Activated naive CD8-positive, alpha-beta T cell treated with anti-CD3 and anti-CD28 coated beads, Interleukin-2, amount 50 U/mL, for 24 hours (primary cell): ENCODE data around the gene COL6A3.
"Not testable (repeated sequence)": the region's sequence is repeated elsewhere in the genome, so short reads cannot be mapped to it uniquely, and the experiment has no call there.

Source experiments
- ATAC-seq: fragments of 150-1000 bp; cut with Tn5 transposase; one replicate; pipeline ENCODE4 v1.10.0; 2021
- DNase-seq: peaks from one replicate; pipeline ENCODE4 v3.0.0; 2021
- H3K27ac Mint-ChIP-seq: one replicate; pipeline ENCODE4 v1.8.0; 2021; ENCODE audit warnings: mild to moderate bottlenecking, mixed read lengths
- H3K27me3 Mint-ChIP-seq: one replicate; pipeline ENCODE4 v1.8.0; 2021; ENCODE audit warnings: mixed read lengths
- H3K36me3 Mint-ChIP-seq: one replicate; pipeline ENCODE4 v1.8.0; 2021; ENCODE audit warnings: low read depth, mixed read lengths
- H3K4me1 Mint-ChIP-seq: one replicate; pipeline ENCODE4 v1.8.0; 2021; ENCODE audit warnings: mixed read lengths
- H3K4me3 Mint-ChIP-seq: one replicate; pipeline ENCODE4 v1.8.0; 2021; ENCODE audit warnings: mild to moderate bottlenecking, moderate library complexity, mixed read lengths
- H3K9me3 Mint-ChIP-seq: one replicate; pipeline ENCODE4 v1.8.0; 2021; ENCODE audit warnings: mixed read lengths

COL6A3 gene

DNA sequence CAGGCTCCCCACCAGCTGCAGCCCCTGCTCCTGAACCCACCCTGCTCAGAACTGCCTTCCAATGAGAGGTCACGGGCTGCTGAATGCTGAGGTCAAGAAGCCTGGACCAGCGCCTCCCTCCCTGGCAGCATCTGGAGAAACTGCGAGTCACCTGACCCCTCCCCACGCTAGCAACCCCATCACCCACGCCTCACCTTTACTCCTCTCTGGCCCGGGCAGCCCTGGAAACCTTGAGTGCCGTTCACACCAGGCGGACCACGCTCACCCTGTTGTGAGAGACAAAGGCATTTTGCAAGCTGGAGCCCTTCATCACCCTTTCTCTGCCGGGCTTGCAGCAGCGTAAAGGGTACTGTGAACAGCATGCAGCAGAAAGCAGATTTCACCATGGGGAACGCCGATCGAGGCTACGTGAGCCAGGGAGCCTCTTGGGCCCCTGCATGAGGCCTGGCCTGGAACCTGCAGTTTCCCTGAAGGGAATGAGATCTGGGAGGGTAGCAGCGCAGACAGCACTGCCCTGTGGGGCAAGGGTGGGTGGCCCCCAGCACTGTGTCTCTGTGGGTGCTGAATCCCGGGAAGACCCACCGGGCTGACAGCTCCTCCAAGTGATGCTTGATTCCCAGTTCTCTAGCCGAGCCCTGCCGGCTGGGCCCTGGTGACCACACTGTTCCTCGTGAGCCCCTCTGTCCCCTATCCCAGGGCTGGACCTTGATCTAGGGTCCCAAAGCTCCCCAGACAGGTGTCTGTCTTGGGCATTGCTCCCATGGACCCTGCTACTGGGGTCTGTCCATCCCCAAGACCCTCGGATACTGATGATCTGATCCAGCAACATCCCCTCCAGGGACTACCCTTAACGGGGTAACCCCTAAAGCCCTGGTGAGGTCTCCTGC lies 53.8 kb downstream of the COL6A3 start:
- DNase-seq = no peak
- ATAC-seq = no peak

GRCh38 chr2:237359518-237359840 lies 54.5 kb downstream of the COL6A3 start:
- no peak for ATAC-seq

More for the DNA sequence above, 53.8 kb downstream of the COL6A3 start:
- no peaks in the 10 kb centered on the region for H3K4me1 Mint-ChIP-seq
- peaks cover 2% of the 10 kb centered on the region for H3K36me3 Mint-ChIP-seq
- no peak overlapping the region for H3K27ac Mint-ChIP-seq
- H3K4me3 Mint-ChIP-seq = no peak overlapping the region
- no peaks in the 10 kb centered on the region for H3K27me3 Mint-ChIP-seq
- H3K9me3 Mint-ChIP-seq = no peaks in the 10 kb centered on the region

DNA sequence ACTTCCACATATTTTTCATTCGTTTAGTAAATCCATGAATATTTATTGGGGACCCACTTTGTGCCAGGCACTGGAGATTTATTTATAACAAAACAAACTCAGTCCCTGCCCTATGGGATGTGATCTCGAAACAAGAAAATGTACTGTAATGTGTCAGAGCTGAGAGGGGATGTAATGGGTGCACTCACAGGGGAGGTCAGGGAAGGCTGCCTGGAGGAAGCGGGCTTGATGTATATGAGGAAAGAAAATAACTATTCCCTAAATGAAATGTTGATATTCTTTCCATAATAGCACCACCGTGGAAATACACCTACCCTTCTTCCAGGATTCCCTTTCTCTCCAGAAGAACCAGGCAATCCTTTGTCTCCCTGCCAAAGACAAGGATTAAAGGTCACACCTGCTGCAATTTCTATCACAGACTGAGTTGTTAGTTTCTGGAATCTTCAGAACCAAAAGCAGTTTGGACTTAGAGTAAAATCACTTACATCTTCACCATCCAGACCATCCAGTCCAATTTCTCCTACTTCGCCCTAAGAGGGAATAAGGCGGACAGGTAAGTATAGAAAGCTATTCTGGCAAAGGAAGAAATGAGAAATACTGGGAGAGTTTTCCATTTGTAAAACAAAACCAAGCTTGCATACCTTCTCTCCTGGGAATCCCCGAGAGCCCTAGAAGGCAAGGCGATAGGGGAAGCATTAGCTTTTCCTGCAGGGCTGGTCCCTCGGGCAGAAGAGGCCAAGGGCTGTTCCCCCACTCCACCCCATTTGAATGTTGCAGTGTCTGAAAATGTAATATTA lies 55.0 kb downstream of the COL6A3 start:
- no peak overlapping the region for H3K27ac Mint-ChIP-seq
- no peaks in the 10 kb centered on the region for H3K9me3 Mint-ChIP-seq
- H3K4me1 Mint-ChIP-seq = no peaks in the 10 kb centered on the region
- ATAC-seq = no peak
- peaks cover 2% of the 10 kb centered on the region for H3K36me3 Mint-ChIP-seq
- H3K27me3 Mint-ChIP-seq = no peaks in the 10 kb centered on the region
- H3K4me3 Mint-ChIP-seq = no peak overlapping the region
- no peak for DNase-seq

More at GRCh38 chr2:237359518-237359840, 54.5 kb downstream of the COL6A3 start:
- no peaks in the 10 kb centered on the region for H3K4me1 Mint-ChIP-seq
- DNase-seq = no peak
- no peak overlapping the region for H3K4me3 Mint-ChIP-seq
- H3K27ac Mint-ChIP-seq = no peak overlapping the region
- H3K9me3 Mint-ChIP-seq = no peaks in the 10 kb centered on the region
- no peaks in the 10 kb centered on the region for H3K27me3 Mint-ChIP-seq
- peaks cover 2% of the 10 kb centered on the region for H3K36me3 Mint-ChIP-seq

GRCh38 chr2:237355701-237356100 lies 58.3 kb downstream of the COL6A3 start:
- ATAC-seq (no peak), DNase-seq (no peak)
- Mint-ChIP-seq H3K9me3 (no peaks in the 10 kb centered on the region), H3K4me1 (no peaks in the 10 kb centered on the region), H3K27ac (no peak overlapping the region), H3K4me3 (no peak overlapping the region), H3K36me3 (no peaks in the 10 kb centered on the region), H3K27me3 (no peaks in the 10 kb centered on the region)

- no peaks in the 10 kb centered on the region for H3K4me1 Mint-ChIP-seq
Observed at GRCh38 chr2:237354892-237355291, 59.1 kb downstream of the COL6A3 start.

DNA sequence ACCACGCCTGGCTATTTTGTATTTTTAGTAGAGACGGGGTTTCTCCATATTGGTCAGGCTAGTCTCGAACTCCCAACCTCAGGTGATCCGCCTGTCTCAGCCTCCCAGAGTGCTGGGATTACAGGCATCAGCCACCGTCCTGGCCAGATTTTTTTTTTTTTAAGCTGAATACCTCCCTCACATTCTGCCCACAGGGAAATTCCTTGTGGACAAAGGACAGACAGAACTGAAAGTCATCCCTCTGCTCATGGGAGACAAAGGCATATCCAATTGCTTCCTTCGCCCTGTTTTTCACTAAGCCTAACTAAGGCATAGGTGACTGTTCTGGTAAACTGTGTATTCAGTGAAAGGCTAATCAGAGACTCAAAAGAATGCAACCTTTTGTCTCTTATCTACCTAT lies 59.8 kb downstream of the COL6A3 start:
- not testable (repeated sequence) for ATAC-seq, H3K27ac Mint-ChIP-seq, DNase-seq, H3K27me3 Mint-ChIP-seq, H3K4me1 Mint-ChIP-seq, H3K4me3 Mint-ChIP-seq, H3K36me3 Mint-ChIP-seq, H3K9me3 Mint-ChIP-seq

More at GRCh38 chr2:237354892-237355291, 59.1 kb downstream of the COL6A3 start:
- Mint-ChIP-seq H3K27me3 (no peaks in the 10 kb centered on the region), H3K4me3 (no peak overlapping the region), H3K27ac (no peak overlapping the region), H3K36me3 (no peaks in the 10 kb centered on the region), H3K9me3 (no peaks in the 10 kb centered on the region)
- DNase-seq = no peak
- ATAC-seq = no peak

- H3K4me1 Mint-ChIP-seq = no peaks in the 10 kb centered on the region
- H3K9me3 Mint-ChIP-seq = no peaks in the 10 kb centered on the region
- no peak overlapping the region for H3K27ac Mint-ChIP-seq
- H3K36me3 Mint-ChIP-seq = no peaks in the 10 kb centered on the region
- DNase-seq = no peak
- ATAC-seq = no peak
- H3K27me3 Mint-ChIP-seq = no peaks in the 10 kb centered on the region
- H3K4me3 Mint-ChIP-seq = no peak overlapping the region
Observed at GRCh38 chr2:237353215-237353614, 60.7 kb downstream of the COL6A3 start.

DNA sequence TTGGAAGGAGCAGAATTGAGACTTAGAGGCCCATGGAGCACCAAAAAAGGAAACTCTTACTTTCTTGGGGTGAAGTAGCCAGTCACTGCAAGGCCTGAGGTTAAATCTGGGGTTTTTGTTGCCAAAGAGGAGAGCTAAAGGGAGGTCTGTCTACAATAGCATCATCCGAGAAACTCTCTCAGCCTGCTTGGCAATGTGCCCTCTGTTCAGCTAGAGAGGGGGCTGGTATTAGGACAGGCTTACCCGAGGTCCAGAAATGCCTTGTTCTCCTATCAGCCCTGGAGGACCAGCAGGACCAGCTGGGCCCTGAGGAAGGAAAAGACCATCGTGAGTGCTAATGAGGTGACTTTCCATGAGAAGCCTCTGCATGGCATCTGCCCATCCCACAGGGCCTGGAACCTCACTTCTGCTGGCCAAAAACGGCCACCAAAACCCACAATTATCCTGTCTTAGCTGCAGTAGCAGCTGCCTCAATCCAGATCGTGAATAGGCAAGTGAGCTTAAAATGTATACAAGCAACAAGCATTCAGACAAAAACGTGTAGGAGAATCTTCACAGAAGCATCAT lies 61.6 kb downstream of the COL6A3 start:
- Mint-ChIP-seq H3K4me1 (no peaks in the 10 kb centered on the region), H3K27ac (no peak overlapping the region), H3K9me3 (no peaks in the 10 kb centered on the region), H3K36me3 (no peaks in the 10 kb centered on the region), H3K27me3 (no peaks in the 10 kb centered on the region), H3K4me3 (no peak overlapping the region)
- DNase-seq (no peak), ATAC-seq (no peak)

- H3K36me3 Mint-ChIP-seq = no peaks in the 10 kb centered on the region
- no peak overlapping the region for H3K4me3 Mint-ChIP-seq
- H3K27me3 Mint-ChIP-seq = no peaks in the 10 kb centered on the region
- no peaks in the 10 kb centered on the region for H3K9me3 Mint-ChIP-seq
- H3K27ac Mint-ChIP-seq = no peak overlapping the region
- no peak for ATAC-seq
- H3K4me1 Mint-ChIP-seq = no peaks in the 10 kb centered on the region
- no peak for DNase-seq
Observed at GRCh38 chr2:237351796-237352195, 62.2 kb downstream of the COL6A3 start.

- no peaks in the 10 kb centered on the region for H3K27me3 Mint-ChIP-seq
- H3K27ac Mint-ChIP-seq = no peak overlapping the region
- ATAC-seq (no peak), DNase-seq (no peak)
- no peaks in the 10 kb centered on the region for H3K9me3 Mint-ChIP-seq
- no peaks in the 10 kb centered on the region for H3K36me3 Mint-ChIP-seq
- no peaks in the 10 kb centered on the region for H3K4me1 Mint-ChIP-seq
- H3K4me3 Mint-ChIP-seq = no peak overlapping the region
Observed at GRCh38 chr2:237351046-237351445, 62.9 kb downstream of the COL6A3 start.

- H3K36me3 Mint-ChIP-seq = no peaks in the 10 kb centered on the region
- H3K27ac Mint-ChIP-seq = no peak overlapping the region
- DNase-seq (no peak), ATAC-seq (no peak)
- no peaks in the 10 kb centered on the region for H3K4me1 Mint-ChIP-seq
- H3K9me3 Mint-ChIP-seq = no peaks in the 10 kb centered on the region
- no peaks in the 10 kb centered on the region for H3K27me3 Mint-ChIP-seq
- no peak overlapping the region for H3K4me3 Mint-ChIP-seq
Observed at GRCh38 chr2:237350597-237350996, 63.4 kb downstream of the COL6A3 start.

- Mint-ChIP-seq H3K27ac (no peak overlapping the region), H3K36me3 (no peaks in the 10 kb centered on the region), H3K4me3 (no peak overlapping the region), H3K9me3 (no peaks in the 10 kb centered on the region), H3K27me3 (no peaks in the 10 kb centered on the region), H3K4me1 (no peaks in the 10 kb centered on the region)
- DNase-seq (no peak), ATAC-seq (no peak)
Observed at GRCh38 chr2:237350070-237350469, 63.9 kb downstream of the COL6A3 start.

GRCh38 chr2:237348281-237348865 lies 65.6 kb downstream of the COL6A3 start:
- Mint-ChIP-seq H3K9me3 (no peaks in the 10 kb centered on the region), H3K27me3 (no peaks in the 10 kb centered on the region), H3K27ac (no peak overlapping the region), H3K36me3 (no peaks in the 10 kb centered on the region), H3K4me3 (no peak overlapping the region), H3K4me1 (no peaks in the 10 kb centered on the region)
- ATAC-seq (no peak), DNase-seq (no peak)

DNA sequence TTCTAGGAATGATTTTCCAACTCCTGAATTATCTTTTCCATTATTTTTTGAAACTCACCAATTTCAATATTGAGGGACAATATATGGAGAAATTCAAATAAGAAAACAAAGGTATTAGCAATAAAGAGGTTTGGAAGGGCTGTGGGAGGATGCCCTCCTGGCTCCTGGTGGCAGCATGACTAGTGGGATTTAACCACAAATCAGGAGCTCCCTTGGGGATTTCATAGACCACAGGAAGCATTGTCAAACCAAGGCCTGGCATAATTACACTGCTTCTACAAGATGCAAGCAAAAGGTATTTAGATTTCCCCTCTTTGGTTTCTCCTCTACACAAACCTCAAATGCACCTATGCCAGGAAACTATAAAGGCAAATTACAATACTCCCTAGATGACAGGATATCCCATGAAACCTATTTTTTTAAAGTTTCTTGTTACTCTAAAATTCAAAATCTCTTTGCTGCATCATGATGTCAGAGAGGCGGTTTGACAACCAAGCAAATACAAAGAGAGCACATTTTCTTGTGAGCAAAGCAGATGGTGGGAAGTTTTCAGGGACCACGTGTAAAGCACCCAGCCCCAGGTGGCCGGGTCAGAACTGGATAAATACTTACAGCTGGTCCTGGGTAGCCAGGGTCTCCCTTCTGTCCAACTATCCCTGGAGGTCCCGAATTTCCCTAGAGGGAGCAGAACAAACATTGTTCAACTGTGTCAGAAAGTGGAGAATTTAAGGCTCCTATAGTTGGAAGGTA lies 67.9 kb downstream of the COL6A3 start:
- no peak for ATAC-seq
- peaks cover 2% of the 10 kb centered on the region for H3K36me3 Mint-ChIP-seq
- H3K27me3 Mint-ChIP-seq = no peaks in the 10 kb centered on the region
- H3K4me1 Mint-ChIP-seq = no peaks in the 10 kb centered on the region
- H3K9me3 Mint-ChIP-seq = no peaks in the 10 kb centered on the region
- DNase-seq = no peak
- no peak overlapping the region for H3K4me3 Mint-ChIP-seq
- H3K27ac Mint-ChIP-seq = no peak overlapping the region
